WERI-Rb-1 (cell line): ENCODE measurements around the gene OR5T3.

Experiments used
- DNase-seq: peaks from one replicate; pipeline ENCODE4 v3.0.0-alpha.2; 2020
- H3K27ac ChIP-seq: fragments of 250-450 bp; sonication (Bioruptor Pico); 2 replicates; pipeline ENCODE4 v1.5.1; 2020; ENCODE audit warnings: mild to moderate bottlenecking, moderate library complexity
- H3K27me3 ChIP-seq: fragments of 250-450 bp; sonication (Bioruptor Pico); 2 replicates; pipeline ENCODE4 v1.5.1; 2021; ENCODE audit warnings: mild to moderate bottlenecking, low read depth, moderate library complexity; ENCODE audit not compliant: insufficient read depth, severe bottlenecking
- H3K36me3 ChIP-seq: fragments of 250-450 bp; sonication (Bioruptor Pico); 2 replicates; pipeline ENCODE4 v1.5.1; 2020; ENCODE audit warnings: mild to moderate bottlenecking, moderate library complexity
- H3K4me3 ChIP-seq: 2 replicates; pipeline ENCODE4 v1.5.1; 2011; ENCODE audit warnings: low read depth, mild to moderate bottlenecking, control low read depth, low read length
- H3K9me3 ChIP-seq: fragments of 250-450 bp; sonication (Bioruptor Pico); 2 replicates; pipeline ENCODE4 v1.5.1; 2021; ENCODE audit warnings: mild to moderate bottlenecking, moderate library complexity; ENCODE audit not compliant: severe bottlenecking
- CTCF ChIP-seq: IDR thresholded peaks from 2 replicates; pipeline ENCODE4 v1.5.1; 2011; ENCODE audit warnings: low read depth, mild to moderate bottlenecking, control low read depth, inconsistent platforms, low read length

Gene OR5T3

DNA sequence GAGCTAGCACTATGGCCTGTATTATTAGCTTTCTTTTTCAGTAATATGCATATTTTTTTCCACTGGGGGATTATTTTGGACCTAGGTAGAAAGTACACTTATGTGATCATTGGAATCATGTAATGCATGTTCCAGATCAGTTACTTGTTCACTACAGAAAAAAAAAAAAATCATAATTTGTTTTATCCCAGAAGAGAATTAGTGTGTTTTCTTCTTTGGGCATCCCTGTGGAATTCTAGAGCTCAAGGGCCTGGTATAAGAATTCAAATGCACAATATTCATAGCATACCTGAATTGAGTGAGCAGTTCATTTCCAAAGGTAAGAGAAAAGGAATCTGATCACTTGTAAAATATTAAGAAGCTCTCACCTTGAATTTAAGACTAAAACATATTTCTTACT lies 21.8 kb downstream of the OR5T3 start, which contains the start of gene OR5T1:
Gene OR5T1, plus strand, starts transcription at position 301 of the 400 bp plus-strand sequence. CDS start 1,485 bp downstream, outside the sequence.
- no peak for TF ChIP-seq CTCF
- Histone ChIP-seq H3K9me3 (no peaks in the 10 kb centered on the region), H3K27ac (no peak within 1 kb of the TSS), H3K36me3 (no peaks in the 10 kb centered on the region), H3K27me3 (peaks cover 22% of the 10 kb centered on the region), H3K4me3 (no peak within 1 kb of the TSS)
- DNase-seq, result no peak

DNA sequence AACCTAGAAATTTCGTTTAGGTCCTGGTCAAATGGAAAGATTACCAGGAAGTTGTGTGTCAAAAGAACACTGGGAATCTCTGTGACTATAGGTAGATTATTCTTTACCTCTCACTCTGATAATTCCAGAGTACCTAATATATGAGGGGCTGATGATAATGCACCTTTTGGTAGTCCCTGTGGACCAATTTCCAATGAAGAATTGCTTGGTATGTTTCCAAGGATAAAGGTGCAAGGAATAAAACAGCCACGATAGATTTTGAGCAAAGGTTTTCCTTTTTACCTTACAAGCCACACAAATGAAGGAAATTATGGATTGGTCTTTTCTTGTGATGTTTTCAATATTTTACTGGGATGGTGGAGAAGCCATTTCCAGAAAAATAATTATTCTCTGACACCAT lies 40.1 kb downstream of the OR5T3 start, which contains the start of gene OR8H1:
Gene OR8H1, minus strand, starts transcription at position 101 of the 400 bp plus-strand sequence. CDS start 1,192 bp downstream, outside the sequence.
- DNase-seq, result no peak

GRCh38 chr11:56296898-56297297 lies 44.8 kb downstream of the OR5T3 start:
- Histone ChIP-seq H3K36me3 (no peaks in the 10 kb centered on the region), H3K9me3 (no peaks in the 10 kb centered on the region), H3K27me3 (peaks cover 44% of the 10 kb centered on the region), H3K27ac (no peak overlapping the region), H3K4me3 (no peak overlapping the region)
- TF ChIP-seq CTCF, result no peak
- no peak for DNase-seq

More for the DNA sequence above, 40.1 kb downstream of the OR5T3 start, which contains the start of gene OR8H1:
- Histone ChIP-seq H3K27me3 (peaks cover 28% of the 10 kb centered on the region), H3K36me3 (no peaks in the 10 kb centered on the region), H3K9me3 (no peaks in the 10 kb centered on the region), H3K4me3 (no peak within 1 kb of the TSS), H3K27ac (no peak within 1 kb of the TSS)
- TF ChIP-seq CTCF, result no peak
